ENCODE measurements around the gene ENAM.
"Not testable (repeated sequence)": the region's sequence is repeated elsewhere in the genome, so short reads cannot be mapped to it uniquely, and the experiment has no call there.

The ENAM gene

DNA sequence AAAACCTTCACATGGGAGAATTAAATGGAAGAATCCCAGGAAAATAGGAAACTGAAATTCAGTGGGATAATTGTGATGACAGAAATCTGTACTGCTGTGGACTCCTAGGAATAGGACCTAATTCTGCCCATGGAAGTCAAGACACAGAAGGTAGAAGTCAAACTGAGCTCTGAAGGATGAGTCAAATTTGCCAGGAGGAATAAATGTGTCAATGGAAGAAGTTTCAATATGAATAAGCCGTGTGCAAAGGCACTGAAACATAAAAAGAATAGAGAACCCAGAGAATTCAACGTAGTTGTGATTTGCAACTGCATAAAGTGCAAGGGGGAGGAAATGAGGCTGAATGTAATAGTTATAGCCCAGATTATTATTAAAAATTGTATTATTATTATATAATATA, 11.6 kb downstream of the ENAM start:
- H3K27ac ChIP-seq (ENCODE audit: low read depth, low read length), result no peak overlapping the region
- no peaks in the 10 kb centered on the region for H3K36me3 ChIP-seq (ENCODE audit: control insufficient read depth, low read length)
- no peaks in the 10 kb centered on the region for H3K79me2 ChIP-seq (ENCODE audit: control insufficient read depth, low read length)
- H3K27me3 ChIP-seq (ENCODE audit: control insufficient read depth, low read length), result no peaks in the 10 kb centered on the region
- H3F3A ChIP-seq (ENCODE audit: control insufficient read depth, insufficient read depth), result no peaks in the 10 kb centered on the region
- no peak overlapping the region for H3K4me2 ChIP-seq (ENCODE audit: low read length)
- no peaks in the 10 kb centered on the region for H4K20me1 ChIP-seq (ENCODE audit: control insufficient read depth, insufficient read depth, low read depth, low read length)
- H3K9me2 ChIP-seq (replicated peaks; ENCODE audit: control insufficient read depth, low read length), result no peaks in the 10 kb centered on the region
- TF ChIP-seq CTCF (IDR thresholded peaks at IDR 0.05; ENCODE audit: low read depth, low read length, poor library complexity, severe bottlenecking) (no peak), EZH2phosphoT487 (IDR thresholded peaks at IDR 0.05; ENCODE audit: borderline replicate concordance, low read length) (no peak)
- H3K4me1 ChIP-seq (ENCODE audit: control insufficient read depth, low read length), result peaks cover 15% of the 10 kb centered on the region
- H3K9me3 ChIP-seq (ENCODE audit: control insufficient read depth, insufficient read depth, low read length), result no peaks in the 10 kb centered on the region
- H3K4me3 ChIP-seq (ENCODE audit: low read length), result no peak overlapping the region

DNA sequence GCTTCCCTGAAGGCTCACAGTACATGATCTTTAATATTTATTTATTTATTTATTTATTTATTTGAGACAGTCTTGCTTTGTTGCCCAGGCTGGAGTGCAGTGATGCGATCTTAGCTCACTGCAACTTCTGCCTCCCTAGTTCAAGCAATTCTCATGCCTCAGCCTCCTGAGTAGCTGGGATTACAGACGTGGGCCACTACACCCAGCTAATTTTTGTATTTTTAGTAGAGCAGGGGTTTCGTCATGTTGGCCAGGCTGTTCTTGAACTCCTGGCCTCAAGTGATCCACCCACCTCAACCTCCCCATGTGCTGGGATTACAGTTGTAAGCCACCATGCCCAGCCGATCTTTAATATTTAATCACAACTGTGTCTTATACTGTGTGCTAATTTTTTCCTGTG, 22.2 kb downstream of the ENAM start:
- not testable (repeated sequence) for H3K4me3 ChIP-seq (ENCODE audit: low read length); H3K27me3 ChIP-seq (ENCODE audit: control insufficient read depth, low read length); H4K20me1 ChIP-seq (ENCODE audit: control insufficient read depth, insufficient read depth, low read depth, low read length); H3K9me2 ChIP-seq (replicated peaks; ENCODE audit: control insufficient read depth, low read length); H3K9me3 ChIP-seq (ENCODE audit: control insufficient read depth, insufficient read depth, low read length); H3K4me2 ChIP-seq (ENCODE audit: low read length); H3K79me2 ChIP-seq (ENCODE audit: control insufficient read depth, low read length)
- Histone ChIP-seq H3K27ac (ENCODE audit: low read depth, low read length) (peak overlapping the region; percentile 51), H3K36me3 (ENCODE audit: control insufficient read depth, low read length) (peaks cover 43% of the 10 kb centered on the region), H3K4me1 (ENCODE audit: control insufficient read depth, low read length) (peaks cover 44% of the 10 kb centered on the region), H3F3A (ENCODE audit: control insufficient read depth, insufficient read depth) (peaks cover 78% of the 10 kb centered on the region)

DNA sequence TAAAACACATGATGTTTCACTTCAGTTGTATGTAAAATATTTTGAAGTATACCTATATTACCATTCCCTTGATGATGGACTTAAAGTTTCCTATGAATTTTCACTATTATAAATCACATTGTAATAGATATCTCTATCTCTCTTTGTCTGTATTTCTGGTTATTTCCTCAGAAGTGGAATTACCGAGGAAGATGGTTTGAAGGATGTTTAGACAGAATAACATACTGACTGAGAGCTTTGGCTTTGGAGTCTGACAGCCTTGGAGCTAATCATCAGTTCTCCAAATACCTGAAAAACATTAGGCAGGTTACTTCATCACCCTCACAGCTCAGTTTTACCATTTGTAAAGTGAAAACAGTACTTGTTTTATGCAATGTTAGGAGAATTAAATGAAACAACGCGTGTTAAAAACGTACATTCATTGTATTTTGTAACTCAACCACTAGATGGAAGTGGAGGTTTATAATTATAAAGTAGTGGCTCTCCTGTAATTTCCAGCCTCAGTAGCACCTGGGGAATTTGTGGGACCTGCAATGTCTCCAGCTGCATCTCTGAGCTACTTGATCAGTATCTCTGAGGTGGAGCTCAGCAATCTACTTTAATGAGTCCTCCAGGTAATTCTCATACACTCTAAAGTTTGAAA, 23.4 kb downstream of the ENAM start:
- H3K9me3 ChIP-seq (ENCODE audit: control insufficient read depth, insufficient read depth, low read length), result no peaks in the 10 kb centered on the region
- TF ChIP-seq EZH2phosphoT487 (IDR thresholded peaks at IDR 0.05; ENCODE audit: borderline replicate concordance, low read length) (no peak), CTCF (IDR thresholded peaks at IDR 0.05; ENCODE audit: low read depth, low read length, poor library complexity, severe bottlenecking) (peak; percentile 55)
- peaks cover 55% of the 10 kb centered on the region for H3K36me3 ChIP-seq (ENCODE audit: control insufficient read depth, low read length)
- peaks cover 4% of the 10 kb centered on the region for H3K79me2 ChIP-seq (ENCODE audit: control insufficient read depth, low read length)
- H3K9me2 ChIP-seq (replicated peaks; ENCODE audit: control insufficient read depth, low read length), result no peaks in the 10 kb centered on the region
- H3F3A ChIP-seq (ENCODE audit: control insufficient read depth, insufficient read depth), result peaks cover 88% of the 10 kb centered on the region
- H3K27ac ChIP-seq (ENCODE audit: low read depth, low read length), result peak overlapping the region; percentile 35
- peaks cover 7% of the 10 kb centered on the region; the same call in 1 of the 2 replicates for H4K20me1 ChIP-seq (ENCODE audit: control insufficient read depth, insufficient read depth, low read depth, low read length)
- no peaks in the 10 kb centered on the region for H3K27me3 ChIP-seq (ENCODE audit: control insufficient read depth, low read length)
- H3K4me1 ChIP-seq (ENCODE audit: control insufficient read depth, low read length), result peaks cover 55% of the 10 kb centered on the region
- no peak overlapping the region for H3K4me3 ChIP-seq (ENCODE audit: low read length)
- H3K4me2 ChIP-seq (ENCODE audit: low read length), result no peak overlapping the region

DNA sequence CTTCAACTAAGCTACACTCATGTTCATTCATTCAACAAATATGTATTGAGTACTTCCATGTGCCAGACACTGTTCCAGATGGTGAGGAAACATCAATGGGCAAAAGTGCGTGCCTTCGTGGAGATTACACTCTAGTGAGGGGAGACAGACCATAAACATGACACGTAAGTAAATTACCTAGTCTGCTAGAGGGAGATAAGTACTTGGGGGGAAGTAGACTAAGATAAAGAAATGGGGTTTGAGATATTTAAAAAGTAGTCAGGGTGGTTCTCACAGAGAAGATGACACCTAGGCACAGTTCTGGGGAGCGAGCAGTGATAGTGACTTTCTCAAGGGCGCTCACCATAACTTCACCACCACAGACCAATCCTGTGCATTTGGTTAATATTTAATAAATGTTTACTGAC, 26.1 kb downstream of the ENAM start:
- Histone ChIP-seq H3F3A (ENCODE audit: control insufficient read depth, insufficient read depth) (peaks cover 94% of the 10 kb centered on the region), H3K4me2 (ENCODE audit: low read length) (peak overlapping the region; percentile 3), H4K20me1 (ENCODE audit: control insufficient read depth, insufficient read depth, low read depth, low read length) (peaks cover 29% of the 10 kb centered on the region), H3K27me3 (ENCODE audit: control insufficient read depth, low read length) (no peaks in the 10 kb centered on the region), H3K27ac (ENCODE audit: low read depth, low read length) (peak overlapping the region; percentile 35), H3K4me3 (ENCODE audit: low read length) (no peak overlapping the region), H3K79me2 (ENCODE audit: control insufficient read depth, low read length) (peaks cover 30% of the 10 kb centered on the region), H3K9me3 (ENCODE audit: control insufficient read depth, insufficient read depth, low read length) (no peaks in the 10 kb centered on the region), H3K36me3 (ENCODE audit: control insufficient read depth, low read length) (peaks cover 79% of the 10 kb centered on the region), H3K4me1 (ENCODE audit: control insufficient read depth, low read length) (peaks cover 78% of the 10 kb centered on the region), H3K9me2 (replicated peaks; ENCODE audit: control insufficient read depth, low read length) (no peaks in the 10 kb centered on the region)
- TF ChIP-seq EZH2phosphoT487 (IDR thresholded peaks at IDR 0.05; ENCODE audit: borderline replicate concordance, low read length) (no peak), CTCF (IDR thresholded peaks at IDR 0.05; ENCODE audit: low read depth, low read length, poor library complexity, severe bottlenecking) (no peak)

Data from DOHH2 (cell line).